HepG2 (cell line): ENCODE data around the gene BET1.

ENCODE experiments used
- CHD2 ChIP-seq: IDR thresholded peaks from 2 replicates; pipeline ENCODE4 v1.6.1; 2011; ENCODE audit warnings: low read depth, low read length, improper control_type of control experiment
- EP300 ChIP-seq, 3 experiments: sonication (generic) in 1 of 3; formaldehyde crosslinking in 1 of 3; IDR thresholded peaks; 2 replicates each; pipeline versions ENCODE4 v1.5.1 to v1.6.1; 2011 to 2020; ENCODE audit warnings: low read depth in 2 of 3, low read length in 2 of 3, borderline replicate concordance in 1 of 3, improper control_type of control experiment in 1 of 3, mild to moderate bottlenecking in 1 of 3, missing genetic modification reagents in 1 of 3, moderate library complexity in 1 of 3
- POLR2G ChIP-seq: fragments of 200-400 bp; formaldehyde crosslinking; IDR thresholded peaks from 2 replicates; pipeline ENCODE4 v1.6.1; 2018; ENCODE audit warnings: mild to moderate bottlenecking, low read depth, low read length, moderate library complexity
- TF ChIP-seq, protein P1 (sequence below): sonication (generic); formaldehyde crosslinking; IDR thresholded peaks from 2 replicates; pipeline ENCODE4 v1.5.1; 2020; ENCODE audit warnings: missing genetic modification reagents, mild to moderate bottlenecking, borderline replicate concordance
- TF ChIP-seq, protein P2 (sequence below): sonication (generic); formaldehyde crosslinking; IDR thresholded peaks from 2 replicates; pipeline ENCODE4 v1.5.0; 2020; ENCODE audit warnings: mild to moderate bottlenecking, missing genetic modification reagents, moderate library complexity
- TF ChIP-seq, protein P3 (sequence below): sonication (generic); formaldehyde crosslinking; conservative IDR thresholded peaks from 2 replicates; pipeline ENCODE4 v1.8.0; 2022; ENCODE audit warnings: low read depth, missing genetic modification reagents

DNA sequence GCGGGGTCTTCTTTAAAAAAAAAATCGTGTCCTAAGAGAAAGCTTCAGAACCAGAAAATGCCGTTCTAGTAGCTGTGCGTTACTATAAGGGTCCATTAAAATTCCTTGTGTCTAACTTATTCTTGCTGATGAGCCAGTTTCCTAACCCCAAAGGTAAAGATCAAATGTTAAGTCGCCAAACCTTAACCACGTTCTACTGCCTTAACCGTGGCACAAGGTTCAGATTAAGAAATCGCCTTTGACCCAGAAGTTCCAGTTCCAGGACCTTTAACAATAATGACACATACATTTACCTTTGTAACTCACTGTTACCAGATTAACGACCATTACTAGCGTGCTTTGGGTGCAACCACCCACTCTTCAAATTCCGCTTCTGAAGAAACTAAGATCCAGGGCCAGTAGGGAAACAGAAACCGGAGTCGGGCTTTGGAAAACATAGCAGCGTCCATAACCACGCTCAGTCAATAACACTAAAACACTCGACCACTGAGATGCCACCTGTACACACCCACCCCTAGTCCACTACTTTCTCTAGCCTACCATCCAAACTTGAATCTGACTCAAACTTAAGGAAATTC lies 620 bp downstream of the BET1 start:
- TF ChIP-seq, protein P1, sequence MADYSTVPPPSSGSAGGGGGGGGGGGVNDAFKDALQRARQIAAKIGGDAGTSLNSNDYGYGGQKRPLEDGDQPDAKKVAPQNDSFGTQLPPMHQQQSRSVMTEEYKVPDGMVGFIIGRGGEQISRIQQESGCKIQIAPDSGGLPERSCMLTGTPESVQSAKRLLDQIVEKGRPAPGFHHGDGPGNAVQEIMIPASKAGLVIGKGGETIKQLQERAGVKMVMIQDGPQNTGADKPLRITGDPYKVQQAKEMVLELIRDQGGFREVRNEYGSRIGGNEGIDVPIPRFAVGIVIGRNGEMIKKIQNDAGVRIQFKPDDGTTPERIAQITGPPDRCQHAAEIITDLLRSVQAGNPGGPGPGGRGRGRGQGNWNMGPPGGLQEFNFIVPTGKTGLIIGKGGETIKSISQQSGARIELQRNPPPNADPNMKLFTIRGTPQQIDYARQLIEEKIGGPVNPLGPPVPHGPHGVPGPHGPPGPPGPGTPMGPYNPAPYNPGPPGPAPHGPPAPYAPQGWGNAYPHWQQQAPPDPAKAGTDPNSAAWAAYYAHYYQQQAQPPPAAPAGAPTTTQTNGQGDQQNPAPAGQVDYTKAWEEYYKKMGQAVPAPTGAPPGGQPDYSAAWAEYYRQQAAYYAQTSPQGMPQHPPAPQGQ: no peak
- TF ChIP-seq POLR2G (no peak), EP300 (IDR thresholded peaks at IDR 0.05; ENCODE audit: low read depth in 2 of 2, low read length in 2 of 2) (no peak), EP300 (CRISPR knock-in tag; IDR thresholded peaks at IDR 0.05; ENCODE audit: borderline replicate concordance) (no peak), CHD2 (no peak)
- TF ChIP-seq, protein P2, sequence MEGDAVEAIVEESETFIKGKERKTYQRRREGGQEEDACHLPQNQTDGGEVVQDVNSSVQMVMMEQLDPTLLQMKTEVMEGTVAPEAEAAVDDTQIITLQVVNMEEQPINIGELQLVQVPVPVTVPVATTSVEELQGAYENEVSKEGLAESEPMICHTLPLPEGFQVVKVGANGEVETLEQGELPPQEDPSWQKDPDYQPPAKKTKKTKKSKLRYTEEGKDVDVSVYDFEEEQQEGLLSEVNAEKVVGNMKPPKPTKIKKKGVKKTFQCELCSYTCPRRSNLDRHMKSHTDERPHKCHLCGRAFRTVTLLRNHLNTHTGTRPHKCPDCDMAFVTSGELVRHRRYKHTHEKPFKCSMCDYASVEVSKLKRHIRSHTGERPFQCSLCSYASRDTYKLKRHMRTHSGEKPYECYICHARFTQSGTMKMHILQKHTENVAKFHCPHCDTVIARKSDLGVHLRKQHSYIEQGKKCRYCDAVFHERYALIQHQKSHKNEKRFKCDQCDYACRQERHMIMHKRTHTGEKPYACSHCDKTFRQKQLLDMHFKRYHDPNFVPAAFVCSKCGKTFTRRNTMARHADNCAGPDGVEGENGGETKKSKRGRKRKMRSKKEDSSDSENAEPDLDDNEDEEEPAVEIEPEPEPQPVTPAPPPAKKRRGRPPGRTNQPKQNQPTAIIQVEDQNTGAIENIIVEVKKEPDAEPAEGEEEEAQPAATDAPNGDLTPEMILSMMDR (CRISPR knock-in tag): no peak
- TF ChIP-seq, protein P3, sequence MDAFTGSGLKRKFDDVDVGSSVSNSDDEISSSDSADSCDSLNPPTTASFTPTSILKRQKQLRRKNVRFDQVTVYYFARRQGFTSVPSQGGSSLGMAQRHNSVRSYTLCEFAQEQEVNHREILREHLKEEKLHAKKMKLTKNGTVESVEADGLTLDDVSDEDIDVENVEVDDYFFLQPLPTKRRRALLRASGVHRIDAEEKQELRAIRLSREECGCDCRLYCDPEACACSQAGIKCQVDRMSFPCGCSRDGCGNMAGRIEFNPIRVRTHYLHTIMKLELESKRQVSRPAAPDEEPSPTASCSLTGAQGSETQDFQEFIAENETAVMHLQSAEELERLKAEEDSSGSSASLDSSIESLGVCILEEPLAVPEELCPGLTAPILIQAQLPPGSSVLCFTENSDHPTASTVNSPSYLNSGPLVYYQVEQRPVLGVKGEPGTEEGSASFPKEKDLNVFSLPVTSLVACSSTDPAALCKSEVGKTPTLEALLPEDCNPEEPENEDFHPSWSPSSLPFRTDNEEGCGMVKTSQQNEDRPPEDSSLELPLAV (CRISPR knock-in tag): no peak
